Measurements from ENCODE around the gene CCN5.

CCN5 gene

DNA sequence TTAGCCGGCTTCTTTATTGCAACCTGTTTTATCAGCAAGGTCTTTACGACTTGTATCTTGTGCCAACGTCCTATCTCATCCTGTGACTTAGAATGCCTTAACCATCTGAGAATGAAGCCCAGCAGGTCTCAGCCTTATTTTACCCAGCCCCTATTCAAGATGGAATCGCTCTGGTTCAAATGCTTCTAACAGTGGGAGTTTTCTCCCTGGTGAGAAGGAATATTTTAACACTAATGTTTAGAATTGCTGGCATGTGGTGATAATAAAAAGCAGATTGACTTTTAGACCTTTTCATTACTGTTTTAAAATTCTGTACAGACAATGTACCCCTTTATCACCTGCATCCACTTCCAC lies 20.6 kb downstream of the CCN5 start:
- no peaks in the 10 kb centered on the region for H3K27me3 ChIP-seq (ENCODE audit: control insufficient read depth, insufficient read depth, low read length)
- no peaks in the 10 kb centered on the region for H3K9me3 ChIP-seq (ENCODE audit: control insufficient read depth, insufficient read depth, low read length)
- H3K4me1 ChIP-seq (ENCODE audit: control insufficient read depth, insufficient read depth, low read length) = no peaks in the 10 kb centered on the region
- no peak overlapping the region for H3K27ac ChIP-seq (ENCODE audit: low read length)
- no peak overlapping the region for H3K4me3 ChIP-seq (ENCODE audit: low read length)
- no CpG with 5 or more reads among the region's 4 CpGs for WGBS (ENCODE audit: insufficient coverage, insufficient read length)
- no peaks in the 10 kb centered on the region for H3K36me3 ChIP-seq (ENCODE audit: control insufficient read depth, insufficient read depth, low read length)
- DNase-seq (ENCODE audit: low read depth, low spot score) = no peak

GRCh38 chr20:44736170-44737021 lies 21.2 kb downstream of the CCN5 start:
- no peak overlapping the region for H3K27ac ChIP-seq (ENCODE audit: low read length)
- WGBS (ENCODE audit: insufficient coverage, insufficient read length) = no CpG with 5 or more reads among the region's 6 CpGs
- H3K4me1 ChIP-seq (ENCODE audit: control insufficient read depth, insufficient read depth, low read length) = no peaks in the 10 kb centered on the region
- H3K36me3 ChIP-seq (ENCODE audit: control insufficient read depth, insufficient read depth, low read length) = no peaks in the 10 kb centered on the region
- no peaks in the 10 kb centered on the region for H3K9me3 ChIP-seq (ENCODE audit: control insufficient read depth, insufficient read depth, low read length)
- peak; percentile 94 for DNase-seq (ENCODE audit: low read depth, low spot score)
- no peaks in the 10 kb centered on the region for H3K27me3 ChIP-seq (ENCODE audit: control insufficient read depth, insufficient read depth, low read length)
- no peak overlapping the region for H3K4me3 ChIP-seq (ENCODE audit: low read length)

DNA sequence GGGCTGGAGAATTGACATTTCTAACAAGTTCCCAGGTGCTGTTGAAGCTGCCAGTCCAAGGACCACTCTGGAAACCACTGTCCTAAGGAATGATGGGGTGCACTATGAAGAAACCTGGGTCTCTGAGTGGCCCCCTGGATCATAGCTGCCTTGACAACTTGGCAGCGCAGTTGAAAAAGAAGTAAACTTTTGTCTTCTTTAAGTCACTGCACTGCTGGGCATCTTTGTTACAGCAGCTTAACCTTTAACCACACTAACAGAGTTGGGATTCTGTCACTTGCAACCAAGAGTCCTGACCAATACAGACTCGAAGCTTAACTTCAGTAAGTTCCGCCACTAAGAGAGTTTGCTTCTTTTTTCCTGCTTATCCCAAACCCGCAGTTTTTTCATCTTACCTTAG lies 21.9 kb downstream of the CCN5 start:
- no peaks in the 10 kb centered on the region for H3K36me3 ChIP-seq (ENCODE audit: control insufficient read depth, insufficient read depth, low read length)
- no peaks in the 10 kb centered on the region for H3K27me3 ChIP-seq (ENCODE audit: control insufficient read depth, insufficient read depth, low read length)
- no peak for DNase-seq (ENCODE audit: low read depth, low spot score)
- no peaks in the 10 kb centered on the region for H3K9me3 ChIP-seq (ENCODE audit: control insufficient read depth, insufficient read depth, low read length)
- H3K4me3 ChIP-seq (ENCODE audit: low read length) = no peak overlapping the region
- no CpG with 5 or more reads among the region's 4 CpGs for whole genome bisulfite sequencing (ENCODE audit: insufficient coverage, insufficient read length)
- H3K27ac ChIP-seq (ENCODE audit: low read length) = no peak overlapping the region
- H3K4me1 ChIP-seq (ENCODE audit: control insufficient read depth, insufficient read depth, low read length) = no peaks in the 10 kb centered on the region

DNA sequence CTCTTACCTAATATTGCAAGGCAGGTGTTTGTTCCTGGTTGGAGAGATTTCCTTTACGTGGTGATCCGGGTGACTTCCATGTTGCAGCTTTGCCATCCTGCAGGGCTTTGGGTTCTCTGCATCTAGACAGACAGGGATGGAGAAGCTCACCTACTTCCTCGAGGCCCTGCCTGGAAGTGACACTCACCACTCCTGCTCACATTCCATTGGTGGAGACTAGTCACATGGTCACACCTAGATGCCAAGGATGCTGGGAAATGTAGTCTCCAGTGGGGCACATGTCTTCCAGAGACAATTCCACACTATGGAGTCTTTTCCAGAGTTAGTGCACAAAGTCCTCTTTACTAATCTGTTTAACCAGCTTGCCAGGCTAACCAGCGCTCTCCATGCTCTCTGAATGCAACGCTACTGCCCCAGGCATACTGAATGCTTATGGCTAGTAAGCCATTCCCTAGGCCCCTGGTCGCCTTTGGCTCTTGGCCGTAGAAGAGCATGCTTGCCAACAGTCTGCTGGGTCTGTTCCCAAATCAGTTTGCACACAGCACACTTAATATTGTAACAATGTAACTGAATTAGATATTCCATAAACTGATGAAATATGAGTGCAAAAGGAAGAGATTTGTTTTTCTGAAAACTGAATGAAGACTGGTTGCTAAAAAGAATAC lies 23.8 kb downstream of the CCN5 start:
- Histone ChIP-seq H3K27ac (ENCODE audit: low read length) (no peak overlapping the region), H3K27me3 (ENCODE audit: control insufficient read depth, insufficient read depth, low read length) (no peaks in the 10 kb centered on the region), H3K4me3 (ENCODE audit: low read length) (no peak overlapping the region), H3K9me3 (ENCODE audit: control insufficient read depth, insufficient read depth, low read length) (no peaks in the 10 kb centered on the region), H3K4me1 (ENCODE audit: control insufficient read depth, insufficient read depth, low read length) (no peaks in the 10 kb centered on the region), H3K36me3 (ENCODE audit: control insufficient read depth, insufficient read depth, low read length) (no peaks in the 10 kb centered on the region)
- peak; percentile 93 for DNase-seq (ENCODE audit: low read depth, low spot score)
- WGBS (ENCODE audit: insufficient coverage, insufficient read length) = no CpG with 5 or more reads among the region's 7 CpGs

DNA sequence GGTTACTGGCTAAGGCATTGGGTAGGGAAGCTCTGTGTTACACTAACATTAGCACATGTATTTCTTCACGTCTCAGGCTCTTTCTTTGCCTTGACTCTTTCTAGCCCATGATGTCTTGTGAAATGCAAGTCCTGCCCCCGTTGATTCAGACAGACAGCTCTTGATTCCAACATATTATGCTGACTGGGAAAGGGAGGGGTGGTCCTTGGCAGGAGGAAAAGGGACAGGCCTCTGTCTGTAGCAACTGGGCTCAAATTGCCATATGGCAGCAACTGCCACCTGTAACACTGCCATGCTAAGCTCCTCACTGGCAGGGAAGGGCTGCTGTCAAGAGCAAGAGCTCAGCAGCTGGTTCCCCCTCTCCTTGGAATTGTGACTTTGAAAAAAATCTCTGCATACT lies 24.8 kb downstream of the CCN5 start:
- H3K4me3 ChIP-seq (ENCODE audit: low read length) = no peak overlapping the region
- H3K9me3 ChIP-seq (ENCODE audit: control insufficient read depth, insufficient read depth, low read length) = no peaks in the 10 kb centered on the region
- no peak for DNase-seq (ENCODE audit: low read depth, low spot score)
- WGBS (ENCODE audit: insufficient coverage, insufficient read length) = no CpG with 5 or more reads among the region's 2 CpGs
- no peak overlapping the region for H3K27ac ChIP-seq (ENCODE audit: low read length)
- H3K27me3 ChIP-seq (ENCODE audit: control insufficient read depth, insufficient read depth, low read length) = no peaks in the 10 kb centered on the region
- no peaks in the 10 kb centered on the region for H3K4me1 ChIP-seq (ENCODE audit: control insufficient read depth, insufficient read depth, low read length)
- H3K36me3 ChIP-seq (ENCODE audit: control insufficient read depth, insufficient read depth, low read length) = no peaks in the 10 kb centered on the region

DNA sequence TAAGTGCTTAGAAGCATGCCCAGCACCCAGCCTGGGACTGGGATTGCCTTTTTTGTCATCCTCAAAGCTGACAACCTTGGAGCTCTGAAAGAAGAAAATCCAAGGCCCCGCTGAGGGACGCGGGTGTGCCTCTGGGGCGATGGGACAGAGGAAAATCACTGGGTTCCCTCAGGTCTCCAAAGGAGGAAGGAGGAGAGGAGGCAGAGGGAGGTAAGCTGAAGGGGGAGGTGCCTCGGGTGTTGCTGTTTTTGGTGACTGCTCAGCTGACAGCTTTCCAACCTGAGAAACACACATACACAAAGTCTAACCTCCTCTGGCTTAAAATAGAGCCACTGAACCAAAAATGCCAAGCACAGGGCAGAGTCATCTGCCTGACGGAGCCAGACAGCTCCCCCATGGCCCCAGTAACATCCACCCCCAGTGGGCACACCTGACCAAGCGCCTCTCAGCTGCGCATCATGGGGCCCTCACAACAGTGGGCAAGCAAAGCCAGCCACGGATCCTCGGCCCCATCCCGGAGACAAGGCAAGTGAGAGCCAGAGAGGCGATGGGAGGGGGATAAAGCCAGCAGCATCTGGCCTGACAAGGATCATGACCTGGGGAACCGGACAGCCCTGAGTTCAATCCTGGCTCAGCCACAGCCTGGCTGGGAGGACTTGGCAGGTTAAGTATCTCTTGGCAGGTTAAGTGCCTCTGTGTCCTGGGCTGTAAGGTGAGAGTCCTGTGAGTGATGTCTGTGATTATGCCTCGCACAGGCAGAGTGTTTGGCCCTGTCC lies 27.3 kb downstream of the CCN5 start:
- Histone ChIP-seq H3K36me3 (ENCODE audit: control insufficient read depth, insufficient read depth, low read length) (no peaks in the 10 kb centered on the region), H3K4me3 (ENCODE audit: low read length) (no peak overlapping the region), H3K4me1 (ENCODE audit: control insufficient read depth, insufficient read depth, low read length) (no peaks in the 10 kb centered on the region), H3K27ac (ENCODE audit: low read length) (no peak overlapping the region), H3K27me3 (ENCODE audit: control insufficient read depth, insufficient read depth, low read length) (peaks cover 9% of the 10 kb centered on the region; the same call in 1 of the 2 replicates), H3K9me3 (ENCODE audit: control insufficient read depth, insufficient read depth, low read length) (no peaks in the 10 kb centered on the region)
- DNase-seq (ENCODE audit: low read depth, low spot score) = no peak
- WGBS (ENCODE audit: insufficient coverage, insufficient read length) = no CpG with 5 or more reads among the region's 14 CpGs

GRCh38 chr20:44743080-44743701 lies 28.0 kb downstream of the CCN5 start:
- DNase-seq (ENCODE audit: low read depth, low spot score) = no peak
- no CpG with 5 or more reads among the region's 7 CpGs for WGBS (ENCODE audit: insufficient coverage, insufficient read length)
- no peaks in the 10 kb centered on the region for H3K9me3 ChIP-seq (ENCODE audit: control insufficient read depth, insufficient read depth, low read length)
- H3K27me3 ChIP-seq (ENCODE audit: control insufficient read depth, insufficient read depth, low read length) = peaks cover 9% of the 10 kb centered on the region; the same call in 1 of the 2 replicates
- H3K4me1 ChIP-seq (ENCODE audit: control insufficient read depth, insufficient read depth, low read length) = no peaks in the 10 kb centered on the region
- no peak overlapping the region for H3K27ac ChIP-seq (ENCODE audit: low read length)
- H3K36me3 ChIP-seq (ENCODE audit: control insufficient read depth, insufficient read depth, low read length) = no peaks in the 10 kb centered on the region
- no peak overlapping the region for H3K4me3 ChIP-seq (ENCODE audit: low read length)

DNA sequence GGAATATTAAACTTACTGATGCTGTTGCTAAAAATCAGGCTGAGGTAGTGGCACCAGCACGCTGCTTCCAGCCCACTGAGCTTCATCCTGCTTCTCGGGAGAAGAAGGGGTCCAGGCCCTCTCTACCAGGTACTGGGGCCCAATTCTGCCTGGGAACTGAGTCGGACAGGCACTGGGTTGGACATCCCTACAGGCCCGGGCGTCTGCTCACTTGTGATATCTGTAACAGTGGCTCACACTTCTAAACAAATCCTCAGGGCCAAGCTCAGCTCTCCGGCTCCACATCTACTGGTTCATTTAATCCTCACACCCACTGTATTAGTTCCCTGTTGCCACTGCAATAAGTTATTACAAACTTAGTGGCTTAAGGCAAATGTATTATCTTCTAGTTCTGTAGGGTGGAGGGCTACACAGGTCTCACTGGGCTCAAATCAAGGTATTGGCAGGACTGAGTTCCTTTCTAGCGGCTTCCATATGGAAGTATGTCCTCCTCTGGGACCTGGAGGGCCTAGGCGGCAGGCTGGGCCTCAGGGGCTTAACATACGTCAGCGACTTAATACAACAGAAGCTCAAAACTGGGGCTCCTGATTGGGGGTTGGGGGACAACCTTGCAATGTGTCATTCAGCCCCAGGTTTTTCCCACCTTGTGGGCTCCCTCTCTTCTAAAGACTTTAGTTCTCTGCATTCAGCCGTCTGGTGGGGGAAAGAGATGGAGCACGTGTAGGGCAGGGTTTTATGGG lies 28.9 kb downstream of the CCN5 start:
- no peak overlapping the region for H3K4me3 ChIP-seq (ENCODE audit: low read length)
- H3K27me3 ChIP-seq (ENCODE audit: control insufficient read depth, insufficient read depth, low read length) = peaks cover 9% of the 10 kb centered on the region; the same call in 1 of the 2 replicates
- H3K27ac ChIP-seq (ENCODE audit: low read length) = no peak overlapping the region
- H3K4me1 ChIP-seq (ENCODE audit: control insufficient read depth, insufficient read depth, low read length) = no peaks in the 10 kb centered on the region
- H3K36me3 ChIP-seq (ENCODE audit: control insufficient read depth, insufficient read depth, low read length) = no peaks in the 10 kb centered on the region
- no peaks in the 10 kb centered on the region for H3K9me3 ChIP-seq (ENCODE audit: control insufficient read depth, insufficient read depth, low read length)
- DNase-seq (ENCODE audit: low read depth, low spot score) = no peak
- no CpG with 5 or more reads among the region's 12 CpGs for WGBS (ENCODE audit: insufficient coverage, insufficient read length)

- DNase-seq (ENCODE audit: low read depth, low spot score) = no peak
- no peak overlapping the region for H3K27ac ChIP-seq (ENCODE audit: low read length)
- 69% methylated on average over 2 of the region's 5 CpGs for WGBS (ENCODE audit: insufficient coverage, insufficient read length)
- no peaks in the 10 kb centered on the region for H3K4me1 ChIP-seq (ENCODE audit: control insufficient read depth, insufficient read depth, low read length)
- H3K9me3 ChIP-seq (ENCODE audit: control insufficient read depth, insufficient read depth, low read length) = no peaks in the 10 kb centered on the region
- no peaks in the 10 kb centered on the region for H3K36me3 ChIP-seq (ENCODE audit: control insufficient read depth, insufficient read depth, low read length)
- peak overlapping the region; percentile 45; the same call in 1 of the 2 replicates for H3K4me3 ChIP-seq (ENCODE audit: low read length)
- peaks cover 9% of the 10 kb centered on the region; the same call in 1 of the 2 replicates for H3K27me3 ChIP-seq (ENCODE audit: control insufficient read depth, insufficient read depth, low read length)
These were observed 30.0 kb downstream of the CCN5 start for GRCh38 chr20:44745122-44745597.
